ENCODE data around the gene NAP1L3.

GRCh38 chrX:93703701-93704100 is 30.3 kb upstream of the NAP1L3 start:
- TF ChIP-seq CTCF (optimal IDR thresholded peaks at IDR 0.05 in 1 of 3, IDR thresholded peaks at IDR 0.05 in 1 of 3, conservative IDR thresholded peaks at IDR 0.05 in 1 of 3; ENCODE audit: extremely low read depth in 1 of 3, insufficient read depth in 2 of 3, low read length in 3 of 3) = no peak
- no peak for TF ChIP-seq EZH2 (IDR thresholded peaks at IDR 0.05; ENCODE audit: low read length)

All from keratinocyte (primary cell).